ENCODE results near the gene GRK1. TPM values are rescaled to one million over a fixed set of nuclear protein-coding genes. Genes with fewer than 3 reads are reported as not detected.

The GRK1 gene
- total and polyA plus RNA-seq, 4 donors, result 0.36 to 0.97 (median 0.67) TPM

GRCh38 chr13:113631341-113632095 is 35.5 kb upstream of the GRK1 start:
- no peak for DNase-seq (ENCODE audit: low read depth in 4 of 6, low spot score in 6 of 6)
- Histone ChIP-seq H3K27ac (ENCODE audit: low read depth, low read length) (no peak overlapping the region), H3K27me3 (ENCODE audit: control insufficient read depth, insufficient read depth, low read length) (no peaks in the 10 kb centered on the region), H3K4me3 (ENCODE audit: low read depth, low read length) (no peak overlapping the region), H3K9me3 (ENCODE audit: control insufficient read depth, insufficient read depth, low read length) (no peaks in the 10 kb centered on the region), H3K4me1 (ENCODE audit: control insufficient read depth, insufficient read depth, low read length) (peaks cover 5% of the 10 kb centered on the region), H3K36me3 (ENCODE audit: control insufficient read depth, insufficient read depth, low read length) (peaks cover 81% of the 10 kb centered on the region)
- WGBS (ENCODE audit: insufficient coverage), result 89% methylated on average over 33 of the region's 42 CpGs

GRCh38 chr13:113632706-113633484 is 34.1 kb upstream of the GRK1 start:
- no peaks in the 10 kb centered on the region for H3K27me3 ChIP-seq (ENCODE audit: control insufficient read depth, insufficient read depth, low read length)
- no peak for DNase-seq (ENCODE audit: low read depth in 4 of 6, low spot score in 6 of 6)
- H3K9me3 ChIP-seq (ENCODE audit: control insufficient read depth, insufficient read depth, low read length), result no peaks in the 10 kb centered on the region
- H3K4me3 ChIP-seq (ENCODE audit: low read depth, low read length), result no peak overlapping the region
- peaks cover 5% of the 10 kb centered on the region for H3K4me1 ChIP-seq (ENCODE audit: control insufficient read depth, insufficient read depth, low read length)
- WGBS (ENCODE audit: insufficient coverage), result 94% methylated on average over 27 of the region's 38 CpGs
- peaks cover 85% of the 10 kb centered on the region for H3K36me3 ChIP-seq (ENCODE audit: control insufficient read depth, insufficient read depth, low read length)
- no peak overlapping the region for H3K27ac ChIP-seq (ENCODE audit: low read depth, low read length)

GRCh38 chr13:113633485-113633873 is 33.5 kb upstream of the GRK1 start:
- 92% methylated on average over 18 of the region's 18 CpGs for WGBS (ENCODE audit: insufficient coverage)
- H3K4me1 ChIP-seq (ENCODE audit: control insufficient read depth, insufficient read depth, low read length), result peaks cover 5% of the 10 kb centered on the region
- H3K4me3 ChIP-seq (ENCODE audit: low read depth, low read length), result no peak overlapping the region
- H3K9me3 ChIP-seq (ENCODE audit: control insufficient read depth, insufficient read depth, low read length), result no peaks in the 10 kb centered on the region
- no peak for DNase-seq (ENCODE audit: low read depth in 4 of 6, low spot score in 6 of 6)
- no peaks in the 10 kb centered on the region for H3K27me3 ChIP-seq (ENCODE audit: control insufficient read depth, insufficient read depth, low read length)
- no peak overlapping the region for H3K27ac ChIP-seq (ENCODE audit: low read depth, low read length)
- peaks cover 87% of the 10 kb centered on the region for H3K36me3 ChIP-seq (ENCODE audit: control insufficient read depth, insufficient read depth, low read length)

- Histone ChIP-seq H3K4me1 (ENCODE audit: control insufficient read depth, insufficient read depth, low read length) (no peaks in the 10 kb centered on the region), H3K27ac (ENCODE audit: low read depth, low read length) (no peak overlapping the region), H3K36me3 (ENCODE audit: control insufficient read depth, insufficient read depth, low read length) (peaks cover 80% of the 10 kb centered on the region), H3K4me3 (ENCODE audit: low read depth, low read length) (no peak overlapping the region), H3K9me3 (ENCODE audit: control insufficient read depth, insufficient read depth, low read length) (no peaks in the 10 kb centered on the region), H3K27me3 (ENCODE audit: control insufficient read depth, insufficient read depth, low read length) (no peaks in the 10 kb centered on the region)
- no peak for DNase-seq (ENCODE audit: low read depth in 4 of 6, low spot score in 6 of 6)
- WGBS (ENCODE audit: insufficient coverage), result 98% methylated on average over 7 of the region's 16 CpGs
Measured at GRCh38 chr13:113634279-113635047, 32.6 kb upstream of the GRK1 start.

- WGBS (ENCODE audit: insufficient coverage), result 92% methylated on average over 7 of the region's 7 CpGs
- no peaks in the 10 kb centered on the region for H3K4me1 ChIP-seq (ENCODE audit: control insufficient read depth, insufficient read depth, low read length)
- H3K27me3 ChIP-seq (ENCODE audit: control insufficient read depth, insufficient read depth, low read length), result no peaks in the 10 kb centered on the region
- H3K4me3 ChIP-seq (ENCODE audit: low read depth, low read length), result no peak overlapping the region
- H3K27ac ChIP-seq (ENCODE audit: low read depth, low read length), result no peak overlapping the region
- peaks cover 82% of the 10 kb centered on the region for H3K36me3 ChIP-seq (ENCODE audit: control insufficient read depth, insufficient read depth, low read length)
- DNase-seq (ENCODE audit: low read depth in 4 of 6, low spot score in 6 of 6), result no peak
- H3K9me3 ChIP-seq (ENCODE audit: control insufficient read depth, insufficient read depth, low read length), result no peaks in the 10 kb centered on the region
Measured at GRCh38 chr13:113635048-113635420, 32.0 kb upstream of the GRK1 start.

- Histone ChIP-seq H3K4me3 (ENCODE audit: low read depth, low read length) (no peak overlapping the region), H3K27me3 (ENCODE audit: control insufficient read depth, insufficient read depth, low read length) (no peaks in the 10 kb centered on the region), H3K4me1 (ENCODE audit: control insufficient read depth, insufficient read depth, low read length) (no peaks in the 10 kb centered on the region), H3K27ac (ENCODE audit: low read depth, low read length) (no peak overlapping the region), H3K36me3 (ENCODE audit: control insufficient read depth, insufficient read depth, low read length) (peaks cover 86% of the 10 kb centered on the region), H3K9me3 (ENCODE audit: control insufficient read depth, insufficient read depth, low read length) (no peaks in the 10 kb centered on the region)
- WGBS (ENCODE audit: insufficient coverage), result 97% methylated on average over 24 of the region's 25 CpGs
- DNase-seq (ENCODE audit: low read depth in 4 of 6, low spot score in 6 of 6), result no peak
Measured at GRCh38 chr13:113635709-113636108, 31.3 kb upstream of the GRK1 start.

- Histone ChIP-seq H3K27ac (ENCODE audit: low read depth, low read length) (no peak overlapping the region), H3K9me3 (ENCODE audit: control insufficient read depth, insufficient read depth, low read length) (no peaks in the 10 kb centered on the region), H3K4me3 (ENCODE audit: low read depth, low read length) (no peak overlapping the region), H3K4me1 (ENCODE audit: control insufficient read depth, insufficient read depth, low read length) (no peaks in the 10 kb centered on the region), H3K36me3 (ENCODE audit: control insufficient read depth, insufficient read depth, low read length) (peaks cover 80% of the 10 kb centered on the region), H3K27me3 (ENCODE audit: control insufficient read depth, insufficient read depth, low read length) (no peaks in the 10 kb centered on the region)
- WGBS (ENCODE audit: insufficient coverage), result 96% methylated on average over 21 of the region's 24 CpGs
- DNase-seq (ENCODE audit: low read depth in 4 of 6, low spot score in 6 of 6), result no peak
Measured at GRCh38 chr13:113636266-113636963, 30.6 kb upstream of the GRK1 start.

GRCh38 chr13:113637262-113638160 is 29.5 kb upstream of the GRK1 start:
- Histone ChIP-seq H3K4me1 (ENCODE audit: control insufficient read depth, insufficient read depth, low read length) (no peaks in the 10 kb centered on the region), H3K4me3 (ENCODE audit: low read depth, low read length) (no peak overlapping the region), H3K9me3 (ENCODE audit: control insufficient read depth, insufficient read depth, low read length) (no peaks in the 10 kb centered on the region), H3K27me3 (ENCODE audit: control insufficient read depth, insufficient read depth, low read length) (no peaks in the 10 kb centered on the region), H3K36me3 (ENCODE audit: control insufficient read depth, insufficient read depth, low read length) (peaks cover 73% of the 10 kb centered on the region), H3K27ac (ENCODE audit: low read depth, low read length) (no peak overlapping the region)
- DNase-seq (ENCODE audit: low read depth in 4 of 6, low spot score in 6 of 6), result no peak
- WGBS (ENCODE audit: insufficient coverage), result 96% methylated on average over 27 of the region's 30 CpGs
